Limb (tissue), 2 donors: ENCODE data around the gene DOCK6.
"Not testable (repeated sequence)": the region's sequence is repeated elsewhere in the genome, so short reads cannot be mapped to it uniquely, and the experiment has no call there.

Experiments
- DNase-seq, 2 donors: peaks; one replicate each; pipeline ENCODE4 v3.0.0-alpha.2; 2016; ENCODE audit errors: extremely low spot score in 2 of 2

Gene DOCK6

DNA sequence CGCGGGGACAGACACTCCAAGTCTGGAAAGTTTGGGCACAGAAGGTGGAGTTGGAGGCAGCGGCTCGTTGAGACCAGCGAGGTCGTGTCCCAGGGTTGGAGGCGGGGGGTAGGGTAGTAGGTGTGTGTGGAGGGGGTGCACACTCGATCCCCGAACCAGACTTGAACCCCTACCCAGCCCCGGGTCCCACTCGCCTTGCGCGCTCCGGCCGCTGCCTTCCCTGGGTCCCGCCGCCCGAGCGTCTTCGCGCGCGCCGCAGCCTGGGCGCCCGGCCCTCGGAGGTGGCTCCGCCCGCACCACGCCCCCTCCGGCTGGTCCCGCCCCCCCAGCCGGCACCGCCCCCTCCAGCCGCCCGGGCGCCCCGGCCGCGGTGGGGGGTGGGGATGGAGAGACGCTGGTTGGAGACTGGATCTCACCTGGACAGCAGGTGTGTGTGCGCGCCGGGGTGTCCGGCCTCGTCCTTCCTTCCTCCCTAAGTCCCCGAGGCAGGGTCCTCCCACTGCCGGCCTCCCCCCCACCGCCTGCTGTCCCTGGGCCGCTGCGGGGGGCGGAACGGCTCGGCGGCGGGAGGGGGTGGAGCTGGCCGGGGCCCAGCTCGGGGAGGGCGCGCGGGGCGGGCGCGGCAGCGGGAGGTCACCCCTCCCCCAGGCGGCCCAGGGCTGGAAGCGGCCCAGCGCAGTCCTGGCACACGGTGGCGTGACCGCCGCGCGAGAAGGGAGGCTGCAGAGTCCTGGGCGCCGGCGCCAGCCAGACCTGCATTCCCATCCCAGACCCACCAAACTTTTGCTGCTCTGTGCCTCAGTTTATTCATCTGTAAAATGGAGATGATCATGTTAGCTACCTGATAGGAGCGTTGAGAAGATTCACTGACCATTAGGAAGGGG is 64.8 kb downstream of the DOCK6 start, which contains the start of gene KANK2:
Gene KANK2 (minus strand): TSS at position 255 of the 884 bp plus-strand sequence. CDS start 3,034 bp downstream, outside the sequence.
- DNase-seq: peak; percentile 83 to 94

DNA sequence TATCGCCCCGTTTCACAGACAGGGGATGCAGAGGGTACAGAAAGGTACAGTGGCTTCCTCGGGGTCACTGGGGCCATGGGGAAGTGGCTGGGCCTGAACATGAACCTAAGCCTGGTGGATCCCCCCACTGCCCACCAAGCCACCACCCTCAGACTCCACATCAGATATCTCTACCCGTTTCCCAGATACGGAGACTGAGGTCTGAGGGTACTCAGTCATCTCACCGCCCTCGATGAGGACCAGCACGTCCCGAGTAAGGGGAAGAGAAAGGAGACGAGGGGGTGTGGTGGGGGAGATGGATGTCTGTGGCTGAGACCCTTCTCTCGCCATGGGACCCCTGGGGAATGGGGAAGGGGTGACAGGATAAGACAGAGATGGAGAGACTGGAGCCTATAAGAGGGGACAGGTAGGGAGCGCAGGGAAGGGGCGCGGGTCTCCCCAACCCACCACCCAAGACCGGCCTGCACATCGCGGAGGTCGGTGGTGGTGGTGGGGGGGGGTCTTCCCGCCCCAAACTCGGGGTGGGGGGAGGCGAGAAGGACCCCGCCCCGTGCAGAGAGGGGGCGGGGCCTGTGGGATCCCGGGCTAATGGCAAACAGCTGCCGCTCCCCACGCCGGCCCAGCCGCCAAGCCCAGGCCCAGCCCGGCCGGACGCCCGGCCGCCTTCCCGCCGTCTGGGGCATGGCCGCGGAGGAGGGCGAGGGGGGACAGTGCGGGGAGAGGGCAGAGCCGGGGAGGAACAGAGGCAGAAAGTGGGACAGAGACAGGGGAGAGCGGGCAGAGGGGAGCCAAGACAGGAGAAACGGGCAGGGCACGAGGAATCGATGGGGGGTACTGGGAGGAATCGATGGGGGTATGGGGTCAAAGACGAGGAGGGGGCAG is 65.7 kb downstream of the DOCK6 start:
- peak; percentile 54 to 81 for DNase-seq

DNA sequence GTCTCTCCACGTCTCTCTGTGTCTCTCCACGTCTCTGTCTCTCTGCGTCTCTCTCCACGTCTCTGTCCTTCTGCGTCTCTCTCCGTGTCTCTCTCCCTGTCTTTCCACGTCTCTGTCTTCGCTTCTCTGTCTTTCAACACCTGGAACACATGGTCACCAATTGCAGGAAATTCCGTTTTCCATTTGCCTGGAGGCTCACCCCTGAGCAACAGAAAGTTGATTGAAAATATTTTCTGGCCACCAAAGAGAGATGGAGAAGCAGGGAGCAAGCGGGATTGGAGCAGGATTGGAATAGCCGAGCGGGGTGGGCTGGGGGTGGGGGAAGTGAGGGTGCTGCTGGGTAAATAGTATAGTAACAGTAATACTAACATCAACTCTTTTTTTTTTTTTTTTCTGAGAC is 66.6 kb downstream of the DOCK6 start:
- no peak for DNase-seq

GRCh38 chr19:11194656-11195558 is 67.4 kb downstream of the DOCK6 start:
- peak; percentile 64 to 79 for DNase-seq

- no peak for DNase-seq
These were observed 68.2 kb downstream of the DOCK6 start for GRCh38 chr19:11194173-11194572.

DNA sequence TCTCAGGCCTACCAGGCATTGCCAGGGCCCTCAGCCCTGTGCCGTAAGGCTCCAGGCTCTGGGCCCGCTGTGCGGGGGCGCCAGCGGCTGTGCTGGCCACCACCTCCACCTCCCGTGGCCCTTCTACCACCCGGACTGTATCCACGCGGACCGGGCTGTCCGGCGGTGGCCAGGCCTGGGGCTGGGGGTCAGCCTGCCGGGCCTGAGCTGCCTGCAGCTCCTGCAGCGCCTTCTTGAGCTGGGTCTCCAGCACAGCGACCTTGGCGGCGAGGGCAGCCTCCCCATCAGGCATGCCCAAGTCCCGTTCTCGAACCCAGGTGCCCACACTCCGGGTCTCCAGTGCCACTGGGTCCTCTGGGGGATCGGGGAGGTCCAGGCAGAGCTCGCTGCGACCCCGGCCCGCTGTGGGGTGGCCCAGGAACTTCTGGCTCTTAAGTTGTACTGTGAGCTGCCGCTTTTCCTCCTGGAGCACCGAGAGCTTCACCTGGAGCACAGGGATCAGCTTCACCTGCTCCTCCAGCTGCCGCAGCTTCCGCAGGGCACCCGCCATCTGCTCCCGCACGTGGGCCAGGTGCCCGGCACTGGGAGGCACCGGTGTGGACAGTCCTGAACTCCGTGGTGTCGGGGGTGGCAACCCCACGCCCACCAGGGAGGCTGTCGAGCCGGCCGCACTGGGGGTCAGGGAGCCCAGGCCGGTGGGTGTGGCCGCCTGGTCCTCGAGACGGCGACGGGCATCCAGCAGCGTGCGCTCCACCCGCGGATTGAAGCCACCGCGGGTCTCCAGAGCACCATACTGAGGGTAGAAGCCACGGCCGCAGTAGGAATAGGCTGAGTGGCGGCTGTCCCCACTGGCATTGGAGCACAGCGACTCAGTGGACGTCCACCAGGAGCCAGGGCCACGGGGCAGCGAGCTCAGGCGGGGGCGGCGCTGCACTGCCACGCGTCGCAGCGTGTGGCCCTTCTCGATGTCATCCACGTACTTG is 69.1 kb downstream of the DOCK6 start:
- no peak for DNase-seq

DNA sequence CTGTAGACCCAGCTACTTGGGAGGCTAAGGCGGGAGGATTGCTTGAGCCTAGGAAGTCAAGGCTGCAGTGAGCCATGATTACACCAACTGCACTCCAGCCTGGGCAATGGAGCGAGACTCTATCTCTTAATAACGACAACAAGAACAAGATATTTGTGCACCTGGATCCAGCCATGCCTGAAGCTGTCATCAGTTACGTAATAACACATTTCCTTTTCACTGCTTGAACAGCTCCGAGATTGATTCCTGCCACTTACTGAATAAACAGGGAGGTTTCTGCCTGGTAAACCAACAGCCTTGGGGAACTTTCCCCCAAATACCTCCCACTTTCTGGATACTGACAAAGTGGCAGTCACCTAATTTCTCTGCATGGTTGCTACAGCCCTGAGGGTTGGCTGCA is 70.4 kb downstream of the DOCK6 start:
- DNase-seq: no peak

- DNase-seq: peak in 1 of 2 donors; percentile 65
These were observed 71.0 kb downstream of the DOCK6 start for GRCh38 chr19:11191273-11191755.

DNA sequence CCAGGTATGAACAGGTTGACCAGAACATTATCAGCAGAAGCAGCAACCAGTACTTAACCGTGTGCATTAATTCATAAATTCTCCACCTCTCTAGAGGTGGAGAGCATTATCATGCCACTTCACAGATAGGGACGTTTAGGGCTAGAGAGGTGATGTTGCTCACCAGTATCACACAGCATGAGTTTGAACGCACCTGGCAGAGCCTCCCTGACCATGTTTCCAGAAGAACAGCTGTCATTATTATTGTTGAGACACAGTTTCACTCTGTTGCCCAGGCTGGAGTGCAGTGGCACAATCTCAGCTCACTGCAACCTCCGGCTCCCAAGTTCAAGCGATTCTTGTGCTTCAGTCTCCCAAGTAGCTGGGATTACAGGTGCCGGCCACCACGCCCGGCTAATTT is 71.8 kb downstream of the DOCK6 start:
- no peak for DNase-seq

GRCh38 chr19:11187441-11187840 is 74.9 kb downstream of the DOCK6 start:
- DNase-seq: no peak

- no peak for DNase-seq
These were observed 79.3 kb downstream of the DOCK6 start for GRCh38 chr19:11182994-11183393.

DNA sequence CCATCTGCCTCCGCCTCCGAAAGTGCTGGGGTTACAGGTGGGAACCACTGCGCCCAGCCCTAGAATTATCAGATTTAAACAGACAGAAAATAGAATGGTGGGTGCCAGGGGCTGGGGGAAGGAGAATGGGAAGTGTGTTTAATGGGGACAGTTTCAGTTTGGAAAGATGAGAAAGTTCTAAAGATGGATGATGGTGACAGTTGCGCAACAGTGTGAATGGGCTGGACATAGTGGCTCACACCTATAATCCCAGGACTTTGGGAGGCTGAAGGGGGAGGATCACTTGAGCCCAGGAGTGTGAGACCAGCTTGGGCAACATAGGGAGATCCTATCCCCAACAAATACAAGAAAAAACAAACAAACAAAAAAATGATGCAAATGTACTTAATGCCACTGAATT is 80.8 kb downstream of the DOCK6 start:
- no peak for DNase-seq

DNA sequence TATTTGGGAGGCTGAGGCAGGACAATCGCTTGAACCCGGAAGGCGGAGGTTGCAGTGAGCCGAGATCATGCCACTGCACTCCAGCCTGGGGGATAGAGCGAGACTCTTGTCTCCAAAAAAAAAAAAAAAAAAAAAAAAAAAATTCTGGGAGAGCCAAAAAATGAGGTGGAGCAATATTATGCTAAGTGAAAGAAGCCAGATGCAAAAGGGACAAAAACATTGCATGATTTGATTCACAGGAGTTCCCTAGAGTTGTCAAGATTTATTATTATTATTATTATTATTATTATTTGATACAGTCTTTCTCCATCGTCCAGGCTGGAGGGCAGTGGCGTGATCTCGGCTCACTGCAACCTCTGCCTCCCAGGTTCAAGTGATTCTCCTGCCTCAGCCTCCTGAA is 81.3 kb downstream of the DOCK6 start:
- DNase-seq: not testable (repeated sequence)

- no peak for DNase-seq
These were observed 82.0 kb downstream of the DOCK6 start for GRCh38 chr19:11180346-11180745.

GRCh38 chr19:11179716-11180297 is 82.5 kb downstream of the DOCK6 start:
- no peak for DNase-seq

DNA sequence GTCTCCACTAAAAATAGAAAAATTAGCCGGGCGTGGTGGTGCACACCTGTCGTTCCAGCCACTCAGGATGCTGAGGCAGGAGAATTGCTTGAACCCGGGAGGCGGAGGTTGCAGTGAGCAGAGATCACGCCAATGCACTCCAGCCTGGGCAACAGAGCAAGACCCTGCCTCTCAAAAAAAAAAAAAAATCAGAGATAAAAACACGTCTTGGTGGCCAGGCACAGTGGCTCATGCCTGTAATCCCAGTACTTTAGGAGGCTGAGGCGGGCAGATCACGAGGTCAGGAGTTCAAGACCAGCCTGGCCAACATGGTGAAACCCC is 83.2 kb downstream of the DOCK6 start:
- DNase-seq: not testable (repeated sequence)

GRCh38 chr19:11177592-11177991 is 84.7 kb downstream of the DOCK6 start:
- DNase-seq: no peak

GRCh38 chr19:11176466-11177193 is 85.7 kb downstream of the DOCK6 start:
- no peak for DNase-seq

DNA sequence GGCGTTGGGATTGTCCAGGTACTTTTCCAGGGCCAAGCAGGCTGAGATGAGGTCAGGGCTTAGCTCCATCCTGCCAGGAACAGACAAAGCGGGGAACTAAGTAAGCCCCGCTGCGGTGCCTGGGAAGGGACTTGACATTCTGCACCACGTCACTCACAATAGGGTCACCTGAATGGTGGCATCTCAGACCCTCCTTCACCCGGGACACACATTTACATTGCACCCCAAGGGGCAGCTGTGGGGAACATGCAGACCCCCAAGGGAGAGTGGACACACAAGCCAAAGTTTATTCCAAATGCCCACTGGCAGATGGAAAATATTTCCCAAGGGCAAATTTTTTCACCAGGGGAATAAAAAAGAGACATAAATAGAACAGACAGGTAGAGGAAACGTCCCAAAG is 86.4 kb downstream of the DOCK6 start:
- no peak for DNase-seq
